ENCODE results near the gene METTL25.

- TF ChIP-seq, protein P1, sequence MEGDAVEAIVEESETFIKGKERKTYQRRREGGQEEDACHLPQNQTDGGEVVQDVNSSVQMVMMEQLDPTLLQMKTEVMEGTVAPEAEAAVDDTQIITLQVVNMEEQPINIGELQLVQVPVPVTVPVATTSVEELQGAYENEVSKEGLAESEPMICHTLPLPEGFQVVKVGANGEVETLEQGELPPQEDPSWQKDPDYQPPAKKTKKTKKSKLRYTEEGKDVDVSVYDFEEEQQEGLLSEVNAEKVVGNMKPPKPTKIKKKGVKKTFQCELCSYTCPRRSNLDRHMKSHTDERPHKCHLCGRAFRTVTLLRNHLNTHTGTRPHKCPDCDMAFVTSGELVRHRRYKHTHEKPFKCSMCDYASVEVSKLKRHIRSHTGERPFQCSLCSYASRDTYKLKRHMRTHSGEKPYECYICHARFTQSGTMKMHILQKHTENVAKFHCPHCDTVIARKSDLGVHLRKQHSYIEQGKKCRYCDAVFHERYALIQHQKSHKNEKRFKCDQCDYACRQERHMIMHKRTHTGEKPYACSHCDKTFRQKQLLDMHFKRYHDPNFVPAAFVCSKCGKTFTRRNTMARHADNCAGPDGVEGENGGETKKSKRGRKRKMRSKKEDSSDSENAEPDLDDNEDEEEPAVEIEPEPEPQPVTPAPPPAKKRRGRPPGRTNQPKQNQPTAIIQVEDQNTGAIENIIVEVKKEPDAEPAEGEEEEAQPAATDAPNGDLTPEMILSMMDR (IDR thresholded peaks at IDR 0.05 in 2 of 3, conservative IDR thresholded peaks at IDR 0.05 in 1 of 3; ENCODE audit: control insufficient read depth in 2 of 3, extremely low read depth in 1 of 3, insufficient read depth in 1 of 3, low read depth in 3 of 3, low read length in 3 of 3): no peak
- TF ChIP-seq, protein P2, sequence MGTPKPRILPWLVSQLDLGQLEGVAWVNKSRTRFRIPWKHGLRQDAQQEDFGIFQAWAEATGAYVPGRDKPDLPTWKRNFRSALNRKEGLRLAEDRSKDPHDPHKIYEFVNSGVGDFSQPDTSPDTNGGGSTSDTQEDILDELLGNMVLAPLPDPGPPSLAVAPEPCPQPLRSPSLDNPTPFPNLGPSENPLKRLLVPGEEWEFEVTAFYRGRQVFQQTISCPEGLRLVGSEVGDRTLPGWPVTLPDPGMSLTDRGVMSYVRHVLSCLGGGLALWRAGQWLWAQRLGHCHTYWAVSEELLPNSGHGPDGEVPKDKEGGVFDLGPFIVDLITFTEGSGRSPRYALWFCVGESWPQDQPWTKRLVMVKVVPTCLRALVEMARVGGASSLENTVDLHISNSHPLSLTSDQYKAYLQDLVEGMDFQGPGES (IDR thresholded peaks at IDR 0.05): no peak
- TF ChIP-seq JUND (IDR thresholded peaks at IDR 0.05; ENCODE audit: low read depth, low read length) (no peak), NFIC (IDR thresholded peaks at IDR 0.05; ENCODE audit: low read depth, low read length) (no peak)
These were observed 53.4 kb downstream of the METTL25 start for GRCh38 chr12:82411546-82412230.

Measured in GM12878 (cell line).